Measurements from ENCODE around the gene LGALS12. TPM values are rescaled to one million over a fixed set of nuclear protein-coding genes. Genes with fewer than 3 reads are reported as not detected.
A peak's percentile ranks its signal among the peaks of the same experiment; 100 is the strongest.
"Not testable (repeated sequence)": the region's sequence is repeated elsewhere in the genome, so short reads cannot be mapped to it uniquely, and the experiment has no call there.

The LGALS12 gene
- total RNA-seq, 1 donor from 2014 or later = 0.48 TPM

DNA sequence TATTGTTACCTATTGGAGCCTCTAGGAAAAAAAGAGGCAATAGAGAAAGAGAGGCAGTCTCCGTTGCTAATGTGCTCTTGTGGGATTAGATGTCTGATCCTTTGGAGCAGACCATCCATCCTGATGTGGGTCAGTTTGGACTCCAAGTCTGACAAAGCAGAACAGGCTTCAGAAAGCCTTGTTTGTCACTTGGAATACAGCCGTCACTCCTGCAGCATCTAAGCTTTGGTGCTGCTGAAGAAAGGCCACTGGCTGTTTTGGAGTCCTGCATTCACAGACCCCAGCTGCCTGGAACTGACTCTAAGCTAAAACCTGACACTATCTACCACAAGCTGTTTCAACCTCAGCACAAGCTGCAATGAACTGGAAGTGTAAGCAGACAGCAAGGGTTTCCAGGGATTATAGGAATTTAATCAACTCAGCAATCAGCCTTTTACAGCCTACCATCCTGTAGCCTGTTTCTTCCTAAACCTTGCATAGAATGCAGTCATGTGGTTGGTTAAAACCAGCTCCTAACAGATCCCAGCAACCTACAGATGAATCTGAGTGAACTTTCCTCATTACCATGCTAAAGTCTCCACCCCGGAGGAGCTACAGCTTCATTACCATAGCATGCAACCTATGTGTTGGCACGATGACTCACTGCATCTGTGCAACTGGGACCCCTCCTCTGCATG is 27.1 kb downstream of the LGALS12 start:
- DNase-seq (ENCODE audit: low spot score) = no peak

DNA sequence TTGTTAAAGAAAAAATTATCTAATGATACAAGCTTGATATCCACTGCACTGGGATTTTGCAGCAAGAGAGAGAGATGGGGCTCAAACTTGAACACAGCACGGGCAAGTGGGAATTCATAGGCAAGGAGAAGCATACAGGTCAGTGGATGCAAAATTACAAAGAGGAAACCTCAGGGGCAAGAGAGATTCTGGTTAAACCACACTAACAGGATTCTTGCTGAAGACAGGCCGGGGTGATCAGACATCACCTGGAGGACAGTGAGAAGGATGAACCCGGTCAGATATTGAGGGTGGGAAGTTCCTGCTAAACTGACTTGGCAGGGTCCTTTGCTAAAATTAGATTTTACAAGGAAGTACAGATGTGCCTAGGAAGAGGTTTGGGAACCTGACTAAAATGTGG is 28.2 kb downstream of the LGALS12 start:
- DNase-seq (ENCODE audit: low spot score) = no peak

DNA sequence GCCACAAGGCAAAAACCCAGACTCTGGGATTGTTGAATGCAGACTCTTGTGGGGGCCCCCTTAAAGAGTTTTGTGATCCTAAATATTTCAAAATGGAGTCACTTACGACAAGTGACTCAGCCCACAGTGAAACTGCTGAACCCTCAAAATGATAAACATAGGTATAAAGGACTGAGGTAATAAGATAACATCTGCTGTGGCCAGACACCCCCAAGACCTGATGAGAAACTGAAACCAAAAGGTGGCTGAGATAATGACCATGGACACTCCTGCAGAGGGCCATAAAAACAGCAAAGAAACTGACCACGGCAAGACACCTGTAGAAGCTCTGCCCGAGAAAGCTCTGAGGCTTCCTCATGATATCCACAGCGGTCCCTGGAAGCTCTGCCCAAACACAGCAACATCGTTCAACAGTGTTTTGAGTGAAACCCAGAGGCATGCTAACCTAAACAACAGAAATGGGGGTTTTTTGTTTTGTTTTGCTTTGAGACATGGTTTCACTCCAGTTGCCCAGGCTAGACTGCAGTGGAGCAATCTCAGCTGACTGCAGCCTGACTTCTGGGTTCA is 29.1 kb downstream of the LGALS12 start:
- no peak for DNase-seq (ENCODE audit: low spot score)

DNA sequence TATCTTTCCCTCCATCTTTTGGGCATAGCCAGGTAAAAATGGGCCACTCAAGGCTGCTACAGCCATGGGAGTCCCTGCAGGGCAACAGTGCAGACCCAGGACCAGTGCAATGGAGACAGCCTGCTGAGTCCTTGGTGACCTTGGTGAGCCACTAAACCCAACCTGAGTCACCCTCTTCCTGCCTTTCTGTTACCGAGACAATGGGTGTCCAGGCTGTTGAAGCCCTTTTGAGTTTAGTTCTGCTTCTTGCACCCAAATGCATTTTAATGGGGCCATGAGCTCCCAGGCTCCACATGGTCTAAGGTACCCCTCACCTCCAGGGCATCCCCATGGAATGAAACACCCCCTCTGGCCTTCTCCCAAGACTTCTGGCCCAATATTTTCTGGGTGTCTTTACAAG is 29.9 kb downstream of the LGALS12 start:
- DNase-seq (ENCODE audit: low spot score) = no peak

DNA sequence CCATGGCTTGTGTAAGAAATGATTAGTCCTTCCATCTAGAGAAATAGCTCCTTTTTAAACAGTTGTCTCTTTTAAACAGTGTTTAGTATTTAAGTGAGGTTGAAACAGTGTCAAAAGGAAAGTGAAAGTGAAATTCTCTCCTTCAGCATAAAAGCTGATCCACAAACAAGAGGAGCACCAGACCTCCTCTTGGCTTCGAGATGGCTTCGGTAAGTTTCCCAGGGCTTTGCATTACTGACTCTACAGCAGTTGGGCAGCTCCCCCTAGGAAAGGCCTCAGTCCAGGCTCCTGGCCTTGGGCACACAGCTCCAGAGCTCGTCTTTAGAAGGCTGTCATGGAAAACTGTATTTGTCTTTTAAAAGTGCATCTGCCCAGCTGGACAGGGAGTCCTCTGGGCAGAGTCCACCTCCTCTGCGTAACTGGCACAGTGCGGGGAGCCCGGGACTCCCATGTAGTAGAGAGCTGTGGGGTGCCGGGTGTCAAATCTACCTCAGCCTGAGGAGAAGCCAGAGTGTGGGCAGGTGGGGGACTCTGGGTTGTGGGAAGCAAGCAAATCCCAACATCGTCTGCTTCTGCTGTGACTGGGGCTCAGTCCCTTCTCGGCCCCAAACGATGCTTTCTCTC is 30.9 kb downstream of the LGALS12 start, which contains the start of gene PLAAT4:
Gene PLAAT4 (plus strand): TSS at position 140 of the 624 bp plus-strand sequence. CDS start 61 bp downstream, at position 201.
- peak; percentile 64 for DNase-seq (ENCODE audit: low spot score)

DNA sequence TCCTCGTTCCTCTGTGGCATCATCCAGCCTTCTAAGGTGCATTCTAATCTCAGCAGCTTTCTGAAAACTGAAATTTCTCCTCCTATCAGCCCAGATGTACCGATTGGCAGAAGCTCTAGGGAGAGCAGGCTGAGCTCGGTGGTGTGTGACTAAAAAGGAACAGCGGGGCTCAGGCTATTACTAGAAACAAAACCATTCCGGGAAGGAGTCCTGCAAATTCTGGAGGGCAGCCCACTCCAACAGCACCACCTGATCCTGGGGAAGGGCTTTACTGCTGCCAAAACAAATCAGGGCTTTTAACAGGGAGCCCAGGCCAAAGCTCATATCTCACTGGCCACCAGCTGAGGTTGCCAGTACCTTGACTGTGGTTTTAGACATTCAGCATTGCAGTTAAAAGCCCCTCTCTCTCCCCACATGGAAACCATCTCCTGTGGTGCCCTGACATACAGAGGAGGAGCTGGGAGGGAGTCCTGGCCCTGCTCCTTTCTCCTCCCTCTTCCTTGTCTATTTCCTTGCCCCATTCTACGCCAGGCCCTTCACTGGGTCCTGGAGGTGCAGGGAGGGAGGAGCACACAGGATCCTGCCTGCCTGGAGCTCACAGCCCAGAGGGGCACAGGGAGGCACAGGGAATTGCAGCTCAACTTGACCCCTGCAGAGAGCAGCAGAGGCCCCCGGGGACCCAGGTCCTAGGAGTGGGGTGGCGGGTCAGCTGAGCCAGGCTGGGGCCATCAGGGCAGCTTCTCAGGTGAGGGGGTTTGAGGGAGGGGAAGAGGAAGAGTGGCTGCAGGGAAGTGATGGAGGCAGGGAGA is 31.6 kb downstream of the LGALS12 start:
- DNase-seq (ENCODE audit: low spot score) = peak; percentile 63

DNA sequence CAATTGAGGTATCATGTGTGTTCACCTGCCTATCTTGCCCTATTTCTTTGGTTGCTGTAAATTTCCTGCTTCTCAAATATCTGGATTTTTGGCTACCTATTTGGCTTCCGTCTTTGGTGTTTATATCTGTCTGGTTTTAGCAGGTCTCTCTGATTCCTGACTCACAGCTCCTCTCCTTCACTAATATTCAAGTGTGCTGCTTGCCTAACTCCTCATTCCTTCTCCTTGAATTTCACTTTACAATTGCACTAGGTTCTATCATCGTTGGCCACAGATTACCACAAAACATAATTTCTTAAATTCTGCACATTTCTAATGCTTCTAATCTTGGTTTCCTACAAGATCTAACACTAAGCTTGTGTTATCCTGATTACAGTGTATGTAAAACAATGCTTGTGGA is 36.6 kb downstream of the LGALS12 start:
- not testable (repeated sequence) for DNase-seq (ENCODE audit: low spot score)

DNA sequence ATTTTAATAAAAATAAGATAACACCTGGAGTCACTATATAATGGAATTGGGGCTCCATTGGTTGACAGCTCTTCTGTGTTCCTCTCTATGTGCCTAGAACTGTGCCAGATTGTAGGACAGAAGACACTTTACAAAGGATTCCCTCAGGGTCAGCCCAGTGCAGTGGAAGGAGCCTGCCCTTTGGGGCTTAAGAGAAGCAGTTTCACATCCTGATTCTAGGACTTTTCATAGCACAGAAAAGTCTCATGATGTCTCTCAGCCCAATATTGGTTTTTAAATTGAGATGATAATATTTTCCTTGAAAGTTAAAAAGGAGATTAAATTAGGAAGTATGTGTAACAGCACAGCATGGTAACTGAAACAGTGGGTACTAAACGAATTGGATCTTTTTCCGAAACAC is 37.8 kb downstream of the LGALS12 start:
- no peak for DNase-seq (ENCODE audit: low spot score)

DNA sequence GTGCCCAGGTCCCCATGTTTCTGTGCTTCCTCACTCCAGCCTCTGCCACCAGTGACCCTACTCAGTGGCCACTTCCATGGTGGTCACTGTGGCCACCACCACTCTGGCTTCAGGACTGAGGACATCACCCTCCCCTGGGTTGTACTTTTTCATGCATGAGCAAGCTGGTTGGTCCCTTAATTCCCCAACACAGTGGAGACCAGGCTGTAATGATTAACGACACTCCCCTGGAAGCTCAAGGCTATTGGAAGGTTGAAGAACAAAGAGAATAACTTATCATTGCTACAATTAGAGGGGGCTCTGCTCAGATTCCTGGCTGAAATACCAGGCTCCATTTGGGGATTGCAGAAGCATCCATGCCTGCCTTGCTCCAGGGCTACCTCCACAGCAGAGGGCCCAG is 41.2 kb downstream of the LGALS12 start:
- DNase-seq (ENCODE audit: low spot score) = no peak

DNA sequence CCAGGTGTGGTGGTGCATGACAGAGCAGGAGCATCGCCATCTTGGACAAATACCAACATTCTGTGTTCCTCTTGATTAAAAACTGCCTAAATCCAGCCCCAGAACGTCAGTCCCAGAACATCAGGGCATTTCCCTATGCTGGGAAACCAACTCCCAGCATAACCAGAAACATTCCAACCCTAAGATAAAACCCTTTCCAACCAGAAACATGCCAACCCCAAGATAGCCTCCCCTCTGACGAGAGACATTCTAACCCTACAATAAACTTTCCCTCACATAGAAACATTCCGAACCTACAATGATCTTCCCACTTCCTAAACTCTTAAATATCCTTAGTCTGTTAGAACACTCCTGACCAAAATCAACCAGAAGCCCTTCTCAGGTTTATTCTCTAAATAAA is 42.3 kb downstream of the LGALS12 start:
- DNase-seq (ENCODE audit: low spot score) = no peak

DNA sequence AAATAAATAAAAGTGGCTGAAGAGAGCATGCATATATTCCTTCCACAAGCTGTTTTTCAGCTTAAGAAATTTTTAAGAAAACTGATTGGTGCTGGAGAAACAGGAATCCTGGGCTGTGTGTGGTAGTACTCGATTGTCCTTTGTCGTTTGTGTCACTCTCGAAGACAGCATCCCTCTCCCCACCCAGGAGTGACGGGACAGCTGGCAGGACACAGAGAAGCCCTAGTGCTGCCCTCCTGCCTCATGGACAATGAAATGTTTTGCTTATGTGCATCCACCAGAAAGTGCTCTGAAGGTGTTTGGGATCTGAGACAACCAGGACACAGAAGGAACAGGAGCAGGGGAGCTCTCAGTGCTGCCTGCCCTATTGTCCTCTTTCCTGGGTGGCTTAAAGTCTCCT is 43.5 kb downstream of the LGALS12 start:
- no peak for DNase-seq (ENCODE audit: low spot score)

DNA sequence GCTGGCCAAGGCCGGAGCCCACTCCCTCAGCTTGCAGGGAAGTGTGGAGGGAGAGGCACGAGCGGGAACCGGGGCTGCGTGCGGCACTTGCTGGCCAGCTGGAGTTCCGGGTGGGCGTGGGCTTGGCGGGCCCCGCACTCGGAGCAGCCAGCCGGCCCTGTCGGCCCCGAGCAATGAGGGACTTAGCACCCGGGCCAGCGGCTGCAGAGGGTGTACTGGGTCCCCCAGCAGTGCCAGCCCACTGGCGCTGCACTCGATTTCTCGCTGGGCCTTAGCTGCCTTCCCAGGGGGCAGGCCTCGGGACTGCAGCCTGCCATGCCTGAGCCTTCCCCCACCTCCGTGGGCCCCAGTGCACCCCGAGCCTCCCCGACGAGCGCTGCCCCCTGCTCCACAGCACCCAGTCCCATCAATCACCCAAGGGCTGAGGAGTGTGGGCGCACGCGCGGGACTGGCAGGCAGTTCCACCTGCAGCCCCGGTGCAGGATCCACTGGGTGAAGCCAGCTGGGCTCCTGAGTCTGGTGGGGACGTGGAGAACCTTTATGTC is 44.3 kb downstream of the LGALS12 start:
- DNase-seq (ENCODE audit: low spot score) = not testable (repeated sequence)

DNA sequence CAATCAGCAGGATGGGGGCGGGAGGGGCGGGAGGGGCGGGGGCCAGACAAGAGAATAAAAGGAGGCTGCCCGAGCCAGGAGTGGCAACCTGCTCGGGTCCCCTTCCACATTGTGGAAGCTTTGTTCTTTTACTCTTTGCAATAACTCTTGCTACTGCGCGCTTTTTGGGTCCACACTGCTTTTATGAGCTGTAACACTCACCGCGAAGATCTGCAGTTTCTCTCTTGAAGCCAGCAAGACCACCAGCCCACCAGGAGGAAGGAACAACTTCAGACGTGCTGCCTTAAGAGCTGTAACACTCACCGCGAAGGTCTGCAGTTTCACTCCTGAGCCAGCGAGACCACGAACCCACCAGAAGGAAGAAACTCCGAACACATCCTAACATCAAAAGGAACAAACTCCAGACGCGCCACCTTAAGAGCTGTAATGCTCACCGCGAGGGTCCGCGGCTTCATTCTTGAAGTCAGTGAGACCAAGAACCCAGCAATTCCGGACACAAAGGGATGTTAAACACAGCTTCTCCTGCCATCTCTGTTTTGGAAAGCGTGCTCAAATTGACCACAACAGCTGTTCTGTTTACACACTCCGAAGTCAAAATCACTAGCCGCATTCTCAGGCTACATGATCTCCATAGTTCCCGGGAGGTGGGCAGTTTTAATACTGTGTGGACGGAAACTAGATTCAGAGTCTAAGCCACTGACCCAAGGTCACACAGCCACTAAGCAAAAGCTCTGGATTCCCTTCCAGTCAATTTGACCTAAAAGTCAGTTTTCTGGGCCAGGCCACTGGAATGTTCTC is 45.4 kb downstream of the LGALS12 start:
- DNase-seq (ENCODE audit: low spot score) = no peak

DNA sequence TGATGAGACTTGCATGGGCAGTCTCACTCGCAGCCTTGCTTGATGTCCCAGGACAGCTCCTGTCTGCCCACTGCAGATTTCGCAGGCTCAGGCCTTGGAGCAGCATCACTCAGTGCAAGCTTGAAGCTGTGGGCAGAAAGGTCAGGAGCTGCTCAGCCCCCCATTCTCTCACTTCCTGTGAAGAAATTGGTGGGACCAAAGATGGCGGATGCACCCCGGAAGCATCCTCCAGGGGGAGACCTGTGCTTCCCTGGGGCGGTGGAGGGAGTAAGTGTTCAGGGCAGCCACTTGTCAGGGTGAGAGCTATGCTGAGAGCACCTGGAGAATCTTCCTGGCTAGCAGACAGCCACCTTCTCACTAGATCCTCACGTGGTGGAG is 46.0 kb downstream of the LGALS12 start:
- DNase-seq (ENCODE audit: low spot score) = no peak

DNA sequence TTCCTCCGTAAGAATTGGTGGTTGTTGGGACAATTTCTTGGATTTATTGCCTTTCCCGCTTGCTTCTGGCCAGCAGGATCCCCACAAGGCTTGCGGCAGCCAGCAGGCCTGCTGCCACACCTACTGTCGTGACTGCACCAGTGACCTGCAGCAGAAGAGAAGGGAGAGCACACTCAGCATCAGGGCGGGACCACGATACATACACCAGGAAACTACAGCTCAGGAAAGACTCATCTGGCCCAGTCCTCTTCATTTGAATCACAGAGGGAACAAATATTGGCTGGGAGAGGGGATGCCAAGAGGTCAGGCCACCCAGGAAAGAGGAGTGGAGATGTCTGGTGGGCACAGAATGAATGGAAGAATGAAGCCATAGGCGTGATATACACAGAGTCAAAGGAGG is 47.0 kb downstream of the LGALS12 start:
- DNase-seq (ENCODE audit: low spot score) = no peak

DNA sequence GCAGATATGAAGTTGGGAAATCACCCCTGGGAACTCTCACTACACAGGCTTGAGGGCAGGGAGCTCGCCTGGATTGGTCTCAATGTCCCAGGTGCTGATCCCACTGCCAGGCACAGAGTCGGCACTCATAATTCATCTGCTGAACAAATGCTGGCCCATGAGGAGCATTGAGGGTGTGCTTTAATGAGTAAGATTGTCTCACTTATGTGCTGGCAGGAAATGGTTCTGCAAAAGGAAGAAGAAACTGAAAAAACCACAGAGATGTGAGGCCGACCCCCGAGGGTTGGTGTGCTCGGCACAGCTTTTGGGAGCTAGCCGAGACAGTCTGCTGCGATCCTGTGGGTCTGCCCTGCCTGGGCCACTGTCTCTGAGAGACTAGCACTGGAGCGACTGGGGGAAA is 47.9 kb downstream of the LGALS12 start:
- DNase-seq (ENCODE audit: low spot score) = no peak

DNA sequence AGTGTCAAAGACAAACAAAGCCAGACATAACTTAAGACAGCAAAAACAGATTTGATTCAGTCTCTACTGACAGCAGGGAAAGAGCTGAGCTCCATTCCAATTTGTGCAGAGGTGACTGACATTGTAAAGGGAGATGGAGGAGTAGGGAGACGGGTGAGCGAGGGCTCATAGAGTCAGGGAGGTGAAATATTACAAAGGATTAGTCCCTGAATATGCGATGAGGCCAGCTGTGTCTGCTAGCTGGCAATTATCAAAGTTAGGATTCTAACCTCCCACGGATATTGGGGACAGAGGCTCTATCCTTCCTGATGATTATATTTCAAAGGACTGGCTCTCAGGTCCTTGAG is 49.0 kb downstream of the LGALS12 start:
- DNase-seq (ENCODE audit: low spot score) = no peak

DNA sequence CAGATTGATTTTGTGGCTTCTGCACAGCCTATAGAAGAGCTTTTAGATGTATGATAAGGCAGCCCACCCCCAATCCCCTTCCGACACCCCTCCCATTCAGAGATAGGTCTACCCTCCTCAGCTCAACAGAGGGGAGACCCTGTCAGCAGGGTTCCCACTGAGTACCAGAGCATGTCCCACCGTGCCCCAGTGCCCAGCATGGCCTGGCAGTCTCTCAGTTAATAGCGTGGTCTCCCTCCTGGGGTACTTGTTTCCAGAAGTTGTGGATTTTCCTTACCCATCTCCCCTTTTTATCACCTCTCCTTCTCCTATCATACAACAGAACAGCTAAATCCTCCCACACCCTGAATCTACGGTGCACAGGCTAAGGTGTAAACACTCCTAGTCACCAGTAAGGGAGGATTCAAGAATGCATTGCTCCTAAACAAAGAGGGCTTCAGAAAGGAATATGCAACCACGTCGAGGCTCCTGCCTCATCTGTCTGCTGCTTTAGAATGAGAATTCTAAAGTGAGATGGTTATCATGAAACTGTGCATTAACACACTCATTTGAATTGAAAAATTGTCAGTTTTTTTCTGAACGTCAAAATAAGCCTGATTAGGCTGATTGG is 50.6 kb downstream of the LGALS12 start:
- DNase-seq (ENCODE audit: low spot score) = no peak

DNA sequence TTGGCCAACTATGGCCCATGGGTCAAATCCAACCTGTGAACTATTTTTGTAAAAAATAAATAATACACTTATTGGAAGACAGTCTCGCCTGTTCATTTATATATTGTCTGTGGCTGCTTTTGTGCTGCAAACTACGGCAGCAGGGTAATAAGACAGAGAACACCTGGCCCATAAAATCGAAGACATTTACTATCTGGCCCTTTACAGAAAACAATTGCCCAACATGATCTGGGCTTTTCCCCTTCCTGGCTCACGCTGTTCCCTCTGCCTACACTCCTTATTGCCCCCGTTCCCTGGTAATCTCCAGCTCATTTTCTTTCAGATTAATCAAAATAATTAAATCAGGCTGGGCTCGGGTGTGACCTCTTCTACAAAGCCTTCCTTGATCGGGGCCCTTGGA is 51.7 kb downstream of the LGALS12 start:
- no peak for DNase-seq (ENCODE audit: low spot score)

DNA sequence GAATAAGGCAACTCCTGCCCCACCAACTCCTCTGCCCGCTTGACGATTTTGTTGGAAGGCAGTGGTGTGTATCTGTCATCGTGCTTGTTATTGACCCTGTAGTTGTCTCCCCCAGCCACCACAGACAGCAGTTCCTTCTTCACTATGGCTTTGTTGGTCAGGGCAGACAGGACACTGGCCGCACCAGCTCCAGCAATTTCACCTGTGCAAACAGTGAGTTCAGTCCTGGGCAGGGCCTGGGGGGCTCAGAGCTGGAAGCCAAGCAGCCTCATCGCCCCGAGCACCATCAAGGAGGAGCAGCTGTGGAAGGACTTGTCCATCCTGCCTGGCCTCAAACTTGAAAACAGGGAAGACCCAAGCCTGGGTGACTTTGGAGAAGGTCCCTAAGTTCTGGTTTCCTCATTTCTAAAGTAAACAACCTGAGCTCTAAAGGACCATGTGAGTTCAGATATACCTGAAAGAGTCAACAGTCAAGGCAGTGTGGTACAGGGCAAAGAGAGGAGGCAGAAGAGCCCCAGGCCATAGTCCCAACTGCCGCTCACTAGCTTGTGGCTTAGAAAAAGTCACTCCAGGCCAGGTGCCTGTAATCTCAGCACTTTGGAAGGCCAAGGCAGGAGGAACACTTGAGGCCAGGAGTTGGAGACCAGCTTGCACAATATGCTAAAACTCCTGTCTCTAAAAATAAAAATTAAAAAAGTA is 52.7 kb downstream of the LGALS12 start:
- no peak for DNase-seq (ENCODE audit: low spot score)
